T-helper 2 cell treated with Interferon-gamma antibody and Interleukin-4, amounts not matched to agents 5 μg/mL and 100 μg/mL, for 36 hours (primary cell): ENCODE measurements around the gene KLHDC9.

Source experiments
- DNase-seq: peaks from one replicate; pipeline ENCODE4 v3.0.0; 2021; ENCODE audit warnings: low spot score
- H3K27ac Mint-ChIP-seq: one replicate; pipeline ENCODE4 v1.8.0; 2021; ENCODE audit warnings: mild to moderate bottlenecking, mixed read lengths
- H3K27me3 Mint-ChIP-seq: one replicate; pipeline ENCODE4 v1.8.0; 2021; ENCODE audit warnings: low read depth, mixed read lengths
- H3K36me3 Mint-ChIP-seq: one replicate; pipeline ENCODE4 v1.8.0; 2021; ENCODE audit warnings: low read depth, mixed read lengths
- H3K4me1 Mint-ChIP-seq: one replicate; pipeline ENCODE4 v1.8.0; 2021; ENCODE audit warnings: low read depth, mixed read lengths
- H3K4me3 Mint-ChIP-seq: one replicate; pipeline ENCODE4 v1.8.0; 2022; ENCODE audit warnings: mild to moderate bottlenecking, moderate library complexity, mixed read lengths
- H3K9me3 Mint-ChIP-seq: one replicate; pipeline ENCODE4 v1.8.0; 2021; ENCODE audit warnings: mixed read lengths

Gene KLHDC9

DNA sequence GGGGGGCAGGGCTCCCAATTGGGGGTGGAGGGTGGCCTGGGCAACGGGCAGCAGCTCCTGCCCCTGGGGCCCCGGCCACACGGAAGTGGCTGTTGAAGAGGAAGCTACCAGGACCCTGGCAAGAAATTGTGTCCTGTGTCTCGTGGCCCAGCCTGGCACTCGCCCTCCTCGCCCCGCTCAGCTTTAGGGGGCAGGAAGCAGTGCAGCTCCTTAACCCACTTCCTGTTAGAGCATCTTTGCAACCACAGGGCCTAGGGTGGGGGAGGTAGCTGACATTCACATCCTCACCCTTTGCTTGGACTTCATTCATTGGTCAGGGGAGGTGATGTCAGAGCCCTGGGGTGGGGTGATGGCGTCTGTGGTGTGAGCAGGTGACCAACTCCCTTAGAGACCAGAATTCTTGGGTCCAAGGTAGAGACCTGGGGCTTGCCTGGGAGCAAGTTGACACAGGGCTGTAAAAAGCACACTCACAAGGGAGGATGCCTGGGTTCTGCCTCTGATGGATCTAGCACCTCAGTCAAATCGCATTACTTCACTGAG, 28.4 kb upstream of the KLHDC9 start, which contains the start of gene ARHGAP30:
TSS of gene ARHGAP30 (minus strand) at position 161 of the 540 bp plus-strand sequence. CDS start 267 bp downstream, outside the sequence.
- no peaks in the 10 kb centered on the region for H3K9me3 Mint-ChIP-seq
- H3K4me1 Mint-ChIP-seq, result peaks cover 44% of the 10 kb centered on the region
- H3K27me3 Mint-ChIP-seq, result no peaks in the 10 kb centered on the region
- peaks cover 32% of the 10 kb centered on the region for H3K36me3 Mint-ChIP-seq
- peak within 1 kb of the TSS; percentile 100 for H3K4me3 Mint-ChIP-seq
- peak within 1 kb of the TSS; percentile 100 for H3K27ac Mint-ChIP-seq
- DNase-seq, result peak; percentile 87

- Mint-ChIP-seq H3K4me1 (peaks cover 40% of the 10 kb centered on the region), H3K27ac (peak overlapping the region; percentile 100), H3K27me3 (no peaks in the 10 kb centered on the region), H3K9me3 (no peaks in the 10 kb centered on the region), H3K36me3 (peaks cover 32% of the 10 kb centered on the region), H3K4me3 (no peak overlapping the region)
- DNase-seq, result no peak
Measured at GRCh38 chr1:161070761-161071160, 27.4 kb upstream of the KLHDC9 start.

DNA sequence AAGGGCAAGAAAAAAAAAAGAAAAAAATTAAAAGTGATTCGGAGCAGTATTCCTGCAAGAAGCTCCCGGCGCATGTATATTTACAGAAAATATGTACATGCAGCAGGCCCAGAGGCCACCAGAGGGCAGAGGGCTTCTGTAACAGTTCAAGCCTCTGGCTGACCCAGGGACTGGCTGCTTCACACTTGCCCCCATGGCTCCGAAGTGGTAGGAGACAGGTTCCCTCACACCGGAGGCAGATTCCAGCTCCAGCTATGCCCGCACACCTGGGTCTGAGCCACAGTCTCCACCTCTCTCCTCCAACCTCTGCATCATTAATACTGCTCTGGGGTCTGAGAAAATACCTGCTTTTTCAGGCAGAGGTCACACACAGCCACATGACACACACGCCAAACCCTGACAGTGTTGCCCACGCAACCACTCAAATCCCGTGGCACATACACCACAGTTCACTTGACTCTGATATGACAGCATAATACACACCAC, 26.2 kb upstream of the KLHDC9 start:
- Mint-ChIP-seq H3K27me3 (no peaks in the 10 kb centered on the region), H3K27ac (peak overlapping the region; percentile 15), H3K36me3 (peaks cover 24% of the 10 kb centered on the region), H3K4me1 (peaks cover 33% of the 10 kb centered on the region), H3K9me3 (no peaks in the 10 kb centered on the region), H3K4me3 (no peak overlapping the region)
- peak; percentile 43 for DNase-seq

- H3K4me3 Mint-ChIP-seq, result no peak overlapping the region
- no peaks in the 10 kb centered on the region for H3K27me3 Mint-ChIP-seq
- no peaks in the 10 kb centered on the region for H3K9me3 Mint-ChIP-seq
- H3K36me3 Mint-ChIP-seq, result peaks cover 16% of the 10 kb centered on the region
- no peak for DNase-seq
- peak overlapping the region; percentile 57 for H3K27ac Mint-ChIP-seq
- H3K4me1 Mint-ChIP-seq, result peaks cover 25% of the 10 kb centered on the region
Measured at GRCh38 chr1:161072751-161073449, 25.3 kb upstream of the KLHDC9 start.

- Mint-ChIP-seq H3K4me3 (no peak overlapping the region), H3K27ac (peak overlapping the region; percentile 57), H3K9me3 (no peaks in the 10 kb centered on the region), H3K36me3 (peaks cover 9% of the 10 kb centered on the region), H3K27me3 (no peaks in the 10 kb centered on the region), H3K4me1 (peaks cover 22% of the 10 kb centered on the region)
- DNase-seq, result no peak
Measured at GRCh38 chr1:161073474-161074121, 24.6 kb upstream of the KLHDC9 start.

- DNase-seq, result no peak
- H3K4me1 Mint-ChIP-seq, result peaks cover 20% of the 10 kb centered on the region
- no peaks in the 10 kb centered on the region for H3K36me3 Mint-ChIP-seq
- H3K27me3 Mint-ChIP-seq, result no peaks in the 10 kb centered on the region
- no peaks in the 10 kb centered on the region for H3K9me3 Mint-ChIP-seq
- peak overlapping the region; percentile 39 for H3K27ac Mint-ChIP-seq
- no peak overlapping the region for H3K4me3 Mint-ChIP-seq
Measured at GRCh38 chr1:161074676-161075368, 23.3 kb upstream of the KLHDC9 start.

DNA sequence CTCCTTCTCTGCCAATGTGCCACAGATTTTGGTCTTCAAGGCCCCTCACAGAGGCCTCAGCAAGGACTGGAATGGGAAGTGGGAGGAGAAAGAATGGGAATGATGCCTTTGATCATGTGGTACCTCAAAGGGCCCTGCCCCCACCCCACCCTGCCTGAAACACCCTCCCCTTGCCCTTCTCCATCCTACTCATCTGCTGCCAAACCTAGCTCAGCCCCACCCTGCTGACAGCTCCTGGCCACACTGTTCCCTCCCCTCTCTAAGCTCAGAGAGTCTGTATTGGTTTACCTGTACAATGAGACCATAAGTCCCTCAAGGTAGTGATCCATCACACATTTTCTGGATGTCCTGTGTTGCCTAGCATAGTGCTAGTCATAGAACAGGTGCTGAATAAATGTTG, 21.8 kb upstream of the KLHDC9 start:
- Mint-ChIP-seq H3K27me3 (no peaks in the 10 kb centered on the region), H3K4me1 (peaks cover 14% of the 10 kb centered on the region), H3K27ac (no peak overlapping the region), H3K9me3 (no peaks in the 10 kb centered on the region), H3K36me3 (no peaks in the 10 kb centered on the region), H3K4me3 (no peak overlapping the region)
- no peak for DNase-seq

- no peaks in the 10 kb centered on the region for H3K9me3 Mint-ChIP-seq
- DNase-seq, result no peak
- H3K27ac Mint-ChIP-seq, result no peak overlapping the region
- H3K36me3 Mint-ChIP-seq, result no peaks in the 10 kb centered on the region
- H3K4me3 Mint-ChIP-seq, result no peak overlapping the region
- H3K27me3 Mint-ChIP-seq, result no peaks in the 10 kb centered on the region
- H3K4me1 Mint-ChIP-seq, result peaks cover 10% of the 10 kb centered on the region
Measured at GRCh38 chr1:161077426-161077825, 20.7 kb upstream of the KLHDC9 start.

DNA sequence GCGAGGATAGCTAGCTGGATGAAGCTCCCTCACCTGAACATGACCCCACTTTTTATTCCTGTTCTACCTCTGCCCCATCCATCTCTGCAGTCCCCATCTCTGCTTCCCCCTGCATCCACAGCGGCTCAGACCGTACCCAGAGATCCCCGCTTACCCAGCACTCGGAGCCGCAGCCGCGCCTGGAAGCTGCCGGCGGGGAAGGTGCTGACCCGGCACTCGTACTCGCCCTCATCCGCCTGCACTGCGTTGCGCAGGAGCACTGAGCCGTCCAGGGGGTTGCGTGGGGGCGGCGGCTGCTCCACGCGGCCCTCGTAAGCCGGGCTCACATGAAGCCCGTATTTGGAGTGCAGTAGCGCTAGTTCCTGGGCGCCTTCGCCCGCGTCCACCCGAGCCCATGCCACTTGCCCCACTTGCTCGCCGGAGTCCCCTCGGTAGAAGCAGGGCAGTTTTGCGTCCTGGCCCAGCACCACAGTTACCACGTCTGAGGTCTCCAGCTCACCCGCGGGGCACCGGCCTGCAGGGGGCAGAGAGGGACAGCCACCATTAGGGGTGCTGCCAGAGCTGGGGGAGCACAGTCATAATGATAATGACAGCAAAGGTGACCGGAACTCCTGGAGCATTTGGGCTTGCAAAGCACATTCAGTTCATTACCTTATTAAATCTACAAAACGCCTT, 18.6 kb upstream of the KLHDC9 start:
- Mint-ChIP-seq H3K36me3 (no peaks in the 10 kb centered on the region), H3K4me3 (no peak overlapping the region), H3K9me3 (no peaks in the 10 kb centered on the region), H3K27me3 (no peaks in the 10 kb centered on the region), H3K27ac (no peak overlapping the region), H3K4me1 (peaks cover 6% of the 10 kb centered on the region)
- no peak for DNase-seq

DNA sequence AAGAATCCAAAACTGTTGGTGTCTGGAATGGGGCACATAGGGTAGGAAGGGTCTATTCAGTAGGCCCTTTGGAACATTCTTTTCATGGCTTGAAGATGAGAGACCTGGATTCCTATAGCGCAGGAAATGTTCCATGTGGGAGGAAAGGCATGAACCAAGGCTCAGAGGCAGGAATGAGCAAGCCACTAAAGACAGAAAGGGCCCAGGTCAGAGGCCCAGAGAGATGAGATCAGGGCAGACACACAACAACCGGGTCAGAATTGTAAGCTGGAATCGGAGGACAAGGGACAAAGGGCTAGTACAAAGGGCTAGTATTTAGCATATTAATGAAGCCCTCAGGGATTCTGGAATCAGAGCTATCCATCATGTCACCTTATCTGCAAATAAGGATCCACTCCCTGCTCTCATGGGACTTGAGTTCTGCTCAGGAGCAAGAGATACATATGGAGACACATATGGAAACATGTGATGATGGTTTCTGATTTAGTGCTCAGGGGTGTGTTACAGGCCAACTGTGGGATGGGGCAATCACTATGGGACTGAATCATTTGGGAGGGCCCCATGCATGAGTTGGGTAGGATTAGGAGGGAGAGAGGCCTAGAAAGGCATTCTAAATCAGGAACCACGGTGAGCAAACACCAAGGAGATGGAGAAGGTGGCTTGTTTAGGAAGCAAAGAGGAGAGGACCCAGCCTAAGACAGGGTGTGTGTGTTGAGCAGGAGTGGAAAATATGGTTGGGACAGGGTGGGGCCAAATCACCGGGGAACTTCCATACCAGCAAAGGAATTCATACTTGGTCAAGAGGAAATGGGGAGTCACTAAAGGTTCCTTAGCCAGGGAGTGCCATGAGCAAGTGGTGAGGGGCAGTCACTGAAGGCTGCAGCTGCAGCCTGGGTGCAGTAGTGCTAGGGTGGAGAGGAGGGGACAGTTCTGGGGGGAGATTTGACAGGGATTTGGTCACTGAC, 17.4 kb upstream of the KLHDC9 start:
- no peaks in the 10 kb centered on the region for H3K27me3 Mint-ChIP-seq
- no peak overlapping the region for H3K27ac Mint-ChIP-seq
- no peak overlapping the region for H3K4me3 Mint-ChIP-seq
- H3K9me3 Mint-ChIP-seq, result no peaks in the 10 kb centered on the region
- no peaks in the 10 kb centered on the region for H3K36me3 Mint-ChIP-seq
- no peak for DNase-seq
- H3K4me1 Mint-ChIP-seq, result peaks cover 6% of the 10 kb centered on the region

- no peak overlapping the region for H3K4me3 Mint-ChIP-seq
- peaks cover 6% of the 10 kb centered on the region for H3K4me1 Mint-ChIP-seq
- no peaks in the 10 kb centered on the region for H3K27me3 Mint-ChIP-seq
- no peak overlapping the region for H3K27ac Mint-ChIP-seq
- DNase-seq, result no peak
- H3K36me3 Mint-ChIP-seq, result no peaks in the 10 kb centered on the region
- no peaks in the 10 kb centered on the region for H3K9me3 Mint-ChIP-seq
Measured at GRCh38 chr1:161081519-161081918, 16.6 kb upstream of the KLHDC9 start.

DNA sequence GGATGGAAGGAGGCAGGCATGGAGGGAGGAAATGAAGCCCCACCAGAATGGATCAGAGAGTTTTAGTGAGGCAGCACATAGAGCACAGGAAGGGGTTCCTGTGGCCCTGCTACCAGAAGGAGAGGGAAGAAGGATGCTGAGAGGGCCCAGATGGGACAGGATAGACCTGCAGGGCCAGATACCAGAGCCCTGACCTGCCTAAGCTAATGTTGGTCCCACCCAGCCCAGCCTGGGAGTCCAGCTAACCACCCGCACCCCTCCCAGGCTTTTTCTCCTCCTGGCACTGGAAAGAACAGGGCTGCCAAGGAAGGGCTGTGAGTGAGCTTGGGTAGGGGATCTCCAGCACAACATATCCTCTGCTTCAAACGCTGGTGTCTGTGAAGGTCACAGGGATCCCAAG, 15.7 kb upstream of the KLHDC9 start:
- Mint-ChIP-seq H3K4me1 (peaks cover 6% of the 10 kb centered on the region), H3K4me3 (no peak overlapping the region), H3K9me3 (no peaks in the 10 kb centered on the region), H3K36me3 (no peaks in the 10 kb centered on the region), H3K27me3 (no peaks in the 10 kb centered on the region), H3K27ac (no peak overlapping the region)
- DNase-seq, result no peak
